GM12875 (cell line): Measurements from ENCODE around the gene ARID1A.

Experiments used
- H3K4me3 ChIP-seq: one replicate; pipeline ENCODE4 v1.5.1; 2011; ENCODE audit warnings: low read depth, low read length, control low read depth
- CTCF ChIP-seq: IDR thresholded peaks from 2 replicates; pipeline ENCODE4 v1.5.1; 2011; ENCODE audit warnings: low read depth, mild to moderate bottlenecking, control low read depth, inconsistent platforms, low read length, moderate library complexity, borderline replicate concordance; ENCODE audit not compliant: insufficient read depth

The ARID1A gene

GRCh38 chr1:26706315-26706714 lies 10.5 kb downstream of the ARID1A start:
- no peak overlapping the region for H3K4me3 ChIP-seq
- no peak for TF ChIP-seq CTCF

GRCh38 chr1:26710811-26711210 lies 15.0 kb downstream of the ARID1A start:
- no peak overlapping the region for H3K4me3 ChIP-seq
- TF ChIP-seq CTCF, result no peak

GRCh38 chr1:26711777-26712176 lies 16.0 kb downstream of the ARID1A start:
- TF ChIP-seq CTCF, result no peak
- H3K4me3 ChIP-seq, result no peak overlapping the region

GRCh38 chr1:26717017-26717491 lies 21.2 kb downstream of the ARID1A start:
- TF ChIP-seq CTCF, result no peak
- no peak overlapping the region for H3K4me3 ChIP-seq

- no peak overlapping the region for H3K4me3 ChIP-seq
- TF ChIP-seq CTCF, result no peak
These were observed 23.4 kb downstream of the ARID1A start for GRCh38 chr1:26719205-26719604.

- no peak overlapping the region for H3K4me3 ChIP-seq
- TF ChIP-seq CTCF, result no peak
These were observed 26.0 kb downstream of the ARID1A start for GRCh38 chr1:26721669-26722355.
